Activated T-helper 1 cell treated with anti-CD3 and anti-CD28 coated beads, Interleukin-12 subunit alpha, Interleukin-12 subunit beta, Interleukin-2, Interleukin-4 antibody, amounts not matched to agents 30 ng/mL and 10 ng/mL and 1 ng/mL, durations not matched to agents 14 hours and 24 hours and 36 hours (primary cell): Measurements from ENCODE around the gene EPHB3. TPM values are rescaled to one million over a fixed set of nuclear protein-coding genes. Genes with fewer than 3 reads are reported as not detected.
"Not testable (repeated sequence)": the region's sequence is repeated elsewhere in the genome, so short reads cannot be mapped to it uniquely, and the experiment has no call there.

Experiments used
- DNase-seq: peaks from one replicate; pipeline ENCODE4 v3.0.0; 2021; ENCODE audit warnings: low spot score
- H3K27ac Mint-ChIP-seq: one replicate; pipeline ENCODE4 v1.8.0; 2021; ENCODE audit warnings: mild to moderate bottlenecking, mixed read lengths
- H3K27me3 Mint-ChIP-seq: one replicate; pipeline ENCODE4 v1.8.0; 2022; ENCODE audit warnings: mild to moderate bottlenecking, moderate library complexity, mixed read lengths; ENCODE audit not compliant: insufficient read depth
- H3K36me3 Mint-ChIP-seq: one replicate; pipeline ENCODE4 v1.8.0; 2021; ENCODE audit warnings: low read depth, mixed read lengths
- H3K4me1 Mint-ChIP-seq: one replicate; pipeline ENCODE4 v1.8.0; 2021; ENCODE audit warnings: low read depth, mixed read lengths
- H3K4me3 Mint-ChIP-seq: one replicate; pipeline ENCODE4 v1.8.0; 2021; ENCODE audit warnings: mild to moderate bottlenecking, moderate library complexity, mixed read lengths
- H3K9me3 Mint-ChIP-seq: one replicate; pipeline ENCODE4 v1.8.0; 2021; ENCODE audit warnings: mixed read lengths
- intact Hi-C: fragments of 100-400 bp; cut with micrococcal nuclease; formaldehyde crosslinking; loops from one replicate; pipeline ENCODE4 v1.15.1; 2024
- total RNA-seq: library from RNA; stranded (reverse); gene quantifications from 2 replicates; pipeline ENCODE4 v1.2.3, GENCODE V29; 2022

EPHB3 gene
- total RNA-seq, 1 donor from 2014 or later: 0.31 TPM

DNA sequence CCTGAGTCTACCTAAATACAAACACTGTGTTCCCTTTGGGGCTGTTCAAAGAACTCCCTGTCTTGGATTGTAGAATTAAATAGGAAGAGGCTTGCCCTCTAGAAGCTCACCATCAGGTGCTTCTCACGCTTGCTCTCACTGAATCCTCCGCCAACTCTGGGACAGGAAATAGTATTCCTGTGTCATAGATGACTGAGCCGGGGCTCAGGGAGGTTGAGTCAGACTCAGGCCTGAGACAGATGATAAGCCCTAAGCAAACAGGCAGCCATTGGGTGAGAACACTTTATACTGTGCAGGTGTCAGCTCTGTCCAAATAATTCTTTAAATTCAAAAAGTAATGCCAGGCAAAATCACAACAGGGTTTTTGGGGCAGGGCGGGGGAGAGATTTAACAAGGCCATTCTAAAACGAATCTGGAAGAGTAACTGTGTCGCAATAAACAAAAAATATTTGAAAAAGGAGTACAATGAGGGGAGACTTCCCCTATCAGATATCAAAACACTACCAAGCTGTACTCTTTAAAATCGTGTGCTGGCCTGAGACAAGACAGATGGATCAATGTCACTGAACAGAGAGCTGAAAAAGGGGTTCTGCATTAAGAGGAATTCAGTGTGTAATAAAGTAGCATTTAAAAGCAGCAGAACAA lies 59.0 kb downstream of the EPHB3 start:
- intact Hi-C loops: no loop called here
- H3K4me3 Mint-ChIP-seq: no peak overlapping the region
- no peaks in the 10 kb centered on the region for H3K4me1 Mint-ChIP-seq
- H3K36me3 Mint-ChIP-seq: no peaks in the 10 kb centered on the region
- no peak for DNase-seq
- H3K27ac Mint-ChIP-seq: no peak overlapping the region
- peaks cover 22% of the 10 kb centered on the region for H3K27me3 Mint-ChIP-seq
- no peaks in the 10 kb centered on the region for H3K9me3 Mint-ChIP-seq

DNA sequence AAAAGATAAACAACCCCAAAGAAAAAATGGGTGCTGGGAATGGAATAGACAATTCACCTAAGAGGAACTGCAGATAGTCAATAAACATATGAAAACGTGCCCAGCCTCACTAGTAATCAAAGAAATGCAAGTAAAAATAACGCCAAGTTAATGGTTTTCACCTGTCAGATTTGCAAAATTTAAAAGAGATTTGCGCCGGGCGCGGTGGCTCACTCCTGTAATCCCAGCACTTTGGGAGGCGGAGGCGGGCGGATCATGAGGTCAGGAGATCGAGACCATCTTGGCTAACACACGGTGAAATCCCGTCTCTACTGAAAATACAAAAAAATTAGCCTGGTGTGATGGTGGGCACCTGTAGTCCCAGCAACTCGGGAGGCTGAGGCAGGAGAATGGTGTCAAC lies 60.6 kb downstream of the EPHB3 start:
- H3K9me3 Mint-ChIP-seq, intact Hi-C loops, H3K27ac Mint-ChIP-seq: not testable (repeated sequence)

DNA sequence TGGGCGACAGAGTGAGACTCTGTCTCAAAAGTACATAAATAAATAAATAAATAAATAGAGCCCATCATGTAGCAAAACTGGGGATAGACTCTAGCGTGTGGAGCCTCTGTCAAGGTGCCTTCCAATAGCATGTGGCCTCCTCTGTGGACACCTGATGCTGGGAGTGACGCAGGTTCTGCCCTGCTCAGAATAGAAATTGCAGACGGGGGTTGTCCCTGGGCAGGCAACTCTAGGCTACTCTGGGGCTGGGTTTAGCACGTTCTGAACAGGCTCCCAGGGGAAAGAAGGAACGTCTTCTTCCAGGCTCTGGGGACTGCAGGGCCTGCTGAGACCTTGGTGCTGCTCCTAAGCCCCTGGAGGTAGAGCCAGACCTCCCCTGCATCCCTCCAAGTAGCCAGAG lies 65.3 kb downstream of the EPHB3 start:
- Mint-ChIP-seq H3K36me3 (no peaks in the 10 kb centered on the region), H3K4me3 (no peak overlapping the region), H3K9me3 (no peaks in the 10 kb centered on the region), H3K27me3 (peaks cover 6% of the 10 kb centered on the region), H3K4me1 (no peaks in the 10 kb centered on the region), H3K27ac (no peak overlapping the region)
- intact Hi-C loops: no loop called here
- no peak for DNase-seq

More for the DNA sequence above, 60.6 kb downstream of the EPHB3 start:
- not testable (repeated sequence) for H3K4me1 Mint-ChIP-seq, DNase-seq, H3K4me3 Mint-ChIP-seq, H3K36me3 Mint-ChIP-seq
- H3K27me3 Mint-ChIP-seq: peaks cover 15% of the 10 kb centered on the region

DNA sequence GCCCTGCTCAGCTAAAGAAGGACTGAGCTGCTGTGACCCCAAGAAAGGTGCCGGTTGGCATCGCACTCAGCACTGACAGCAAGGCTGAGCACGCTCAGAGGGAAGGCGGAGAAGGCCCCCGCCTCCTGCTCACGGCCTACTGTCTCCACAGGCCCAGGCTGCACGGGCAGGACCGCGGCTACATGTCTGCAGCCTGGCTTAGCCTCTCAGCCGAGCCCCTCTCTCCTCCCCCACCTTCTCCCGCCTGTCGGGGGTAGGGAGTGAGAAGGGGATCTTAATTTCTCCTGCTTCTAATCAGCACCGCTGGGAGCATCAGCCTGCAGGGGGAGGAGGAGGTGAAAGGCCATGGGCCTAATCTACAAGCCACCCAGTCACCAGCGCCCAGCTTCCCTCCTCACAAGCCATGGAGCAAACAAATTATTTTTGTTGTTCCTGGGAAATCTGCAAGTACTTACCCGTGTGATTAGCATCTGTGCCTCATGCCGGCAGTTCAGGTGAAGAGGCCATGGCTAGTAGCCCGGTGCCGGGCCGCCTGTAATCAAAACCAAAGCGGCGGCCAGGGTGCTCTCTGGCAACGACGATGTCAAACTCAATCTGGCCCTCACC lies 68.1 kb downstream of the EPHB3 start:
- H3K9me3 Mint-ChIP-seq: no peaks in the 10 kb centered on the region
- H3K4me3 Mint-ChIP-seq: no peak overlapping the region
- H3K4me1 Mint-ChIP-seq: no peaks in the 10 kb centered on the region
- no peak overlapping the region for H3K27ac Mint-ChIP-seq
- DNase-seq: no peak
- intact Hi-C loops: no loop called here
- H3K27me3 Mint-ChIP-seq: peaks cover 9% of the 10 kb centered on the region
- no peaks in the 10 kb centered on the region for H3K36me3 Mint-ChIP-seq

DNA sequence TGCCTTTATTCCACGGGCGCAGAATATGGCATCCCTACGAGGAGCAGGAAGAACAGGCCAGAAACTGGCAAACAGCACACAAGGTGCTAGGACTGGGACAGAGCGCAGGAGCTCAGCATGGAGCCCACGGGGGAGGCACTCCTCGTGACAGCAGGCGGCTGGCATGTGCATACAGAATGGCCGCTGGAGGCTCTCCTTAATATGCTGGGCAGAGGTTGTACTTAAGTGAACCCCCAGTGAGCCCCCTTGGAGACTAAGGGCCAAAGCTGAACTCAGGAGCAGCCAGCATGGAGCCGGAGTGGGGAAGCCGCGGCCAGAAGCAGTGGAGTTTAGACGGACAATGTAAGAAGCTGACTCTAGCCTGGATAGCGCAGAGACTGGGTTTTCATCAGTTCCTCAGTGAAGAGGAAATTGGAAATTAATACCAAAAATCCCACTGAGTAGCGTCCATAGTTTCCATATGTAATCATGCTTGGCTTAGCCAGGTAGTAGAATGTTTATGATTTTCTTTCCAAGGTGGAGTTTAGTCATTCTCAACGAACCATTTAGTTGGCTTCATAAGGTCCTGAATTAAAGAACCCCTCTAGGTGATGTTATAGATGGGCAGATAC lies 69.4 kb downstream of the EPHB3 start:
- Mint-ChIP-seq H3K4me3 (no peak overlapping the region), H3K27me3 (peaks cover 4% of the 10 kb centered on the region), H3K4me1 (no peaks in the 10 kb centered on the region), H3K36me3 (no peaks in the 10 kb centered on the region), H3K27ac (no peak overlapping the region), H3K9me3 (no peaks in the 10 kb centered on the region)
- intact Hi-C loops: no loop called here
- no peak for DNase-seq

DNA sequence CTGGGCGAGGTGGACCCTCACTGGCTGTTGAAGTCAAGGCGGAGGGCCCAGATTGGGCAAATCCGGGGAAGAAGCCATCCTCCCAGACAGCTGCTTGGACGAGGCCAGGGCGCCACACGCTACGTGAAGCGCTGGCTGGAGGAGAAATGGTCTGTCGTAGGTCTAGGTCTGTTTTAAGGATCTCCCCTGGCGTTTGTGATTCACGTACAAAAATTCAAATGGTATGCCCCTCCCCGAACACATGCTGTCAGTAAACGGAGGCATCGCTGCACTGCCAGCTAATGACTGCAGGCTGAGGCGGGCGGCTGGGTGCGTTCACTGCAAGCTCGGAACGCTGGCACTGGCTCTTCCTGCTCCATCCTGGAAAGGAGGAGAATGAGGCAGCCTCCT lies 69.9 kb downstream of the EPHB3 start:
- Mint-ChIP-seq H3K27me3 (peaks cover 4% of the 10 kb centered on the region), H3K27ac (no peak overlapping the region), H3K4me3 (no peak overlapping the region), H3K36me3 (no peaks in the 10 kb centered on the region), H3K9me3 (no peaks in the 10 kb centered on the region), H3K4me1 (no peaks in the 10 kb centered on the region)
- DNase-seq: no peak
- intact Hi-C loops: no loop called here

Other genes starting within 250 kb of the EPHB3 start
- 657 and 706 TPM in 2 replicates for gene EIF4G1, start 247.2 kb upstream of the EPHB3 start, total RNA-seq
- 7.5 and 9.2 TPM in 2 replicates for gene FAM131A, start 224.2 kb upstream of the EPHB3 start, total RNA-seq
- gene CLCN2, start 200.2 kb upstream of the EPHB3 start, total RNA-seq: 5.2 and 6.6 TPM in 2 replicates
- 145 and 151 TPM in 2 replicates for gene POLR2H, start 200.1 kb upstream of the EPHB3 start, total RNA-seq
- gene THPO, start 183.6 kb upstream of the EPHB3 start, total RNA-seq: not detected in 2 replicates
- gene CHRD, start 181.7 kb upstream of the EPHB3 start, total RNA-seq: not detected in 2 replicates
- 16.0 and 17.3 TPM in 2 replicates for gene MAGEF1, start 150.3 kb downstream of the EPHB3 start, total RNA-seq